Astrocyte of the spinal cord (primary cell): ENCODE measurements around the gene SLC1A1.

Experiments
- DNase-seq: peaks from one replicate; pipeline ENCODE4 v3.0.0; 2011; ENCODE audit warnings: low read depth, low spot score
- H3K4me3 ChIP-seq: 2 replicates; pipeline ENCODE4 v1.5.1; 2011; ENCODE audit warnings: low read depth, mild to moderate bottlenecking, low read length, moderate library complexity
- CTCF ChIP-seq: IDR thresholded peaks from 2 replicates; pipeline ENCODE4 v1.5.1; 2012; ENCODE audit warnings: low read depth, mild to moderate bottlenecking, low read length, inconsistent platforms
- in situ Hi-C: cut with HindIII; loops from 2 replicates; pipeline ENCODE4 v1.10.0; 2017; ENCODE audit warnings: low sequenced_read_pairs

SLC1A1 gene

DNA sequence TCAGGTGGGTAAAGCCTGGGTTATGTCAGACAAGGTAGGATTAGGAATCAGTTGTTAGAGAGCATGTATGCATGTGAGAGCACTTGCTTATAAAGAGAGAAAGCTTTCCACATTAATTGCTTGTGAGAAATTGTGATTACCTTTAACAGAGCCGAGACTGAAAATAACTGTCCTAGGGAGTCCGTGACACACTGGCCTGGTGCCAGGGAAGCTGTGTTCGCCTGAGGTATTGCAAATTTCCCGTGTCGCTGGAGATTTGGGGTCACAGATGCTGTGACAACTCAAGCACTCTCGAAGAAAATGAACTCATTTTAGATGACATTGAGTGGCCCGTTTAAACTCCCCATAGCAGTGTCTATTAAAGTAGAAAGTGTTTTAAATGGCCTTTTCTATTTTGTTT lies 9.6 kb downstream of the SLC1A1 start:
- in situ Hi-C loops: no loop called here
- no peak for DNase-seq
- no peak for TF ChIP-seq CTCF
- no peak overlapping the region for H3K4me3 ChIP-seq

GRCh38 chr9:4501147-4501507 lies 10.9 kb downstream of the SLC1A1 start:
- in situ Hi-C loops: no loop called here
- TF ChIP-seq CTCF: no peak
- H3K4me3 ChIP-seq: no peak overlapping the region
- DNase-seq: no peak

DNA sequence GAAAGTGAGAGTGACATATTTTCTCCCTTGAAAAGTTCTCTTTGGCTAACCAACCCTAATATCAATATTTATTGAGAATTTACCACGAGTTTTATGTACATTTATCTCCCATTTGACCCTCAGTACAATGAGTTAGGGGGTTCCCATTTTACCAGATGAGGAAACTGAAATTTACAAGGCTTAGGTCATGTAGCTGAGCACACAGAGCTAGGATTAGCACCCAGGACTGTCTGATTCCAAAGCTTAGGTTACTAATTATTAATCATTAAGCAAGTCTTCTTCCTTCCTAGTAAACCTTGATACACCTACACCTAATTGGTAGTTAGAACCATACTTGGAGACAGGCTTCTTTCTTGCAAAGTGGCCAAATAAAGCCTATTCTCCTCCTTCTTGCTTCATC lies 12.2 kb downstream of the SLC1A1 start:
- no peak for DNase-seq
- H3K4me3 ChIP-seq: no peak overlapping the region
- in situ Hi-C loops: no loop called here
- TF ChIP-seq CTCF: no peak

DNA sequence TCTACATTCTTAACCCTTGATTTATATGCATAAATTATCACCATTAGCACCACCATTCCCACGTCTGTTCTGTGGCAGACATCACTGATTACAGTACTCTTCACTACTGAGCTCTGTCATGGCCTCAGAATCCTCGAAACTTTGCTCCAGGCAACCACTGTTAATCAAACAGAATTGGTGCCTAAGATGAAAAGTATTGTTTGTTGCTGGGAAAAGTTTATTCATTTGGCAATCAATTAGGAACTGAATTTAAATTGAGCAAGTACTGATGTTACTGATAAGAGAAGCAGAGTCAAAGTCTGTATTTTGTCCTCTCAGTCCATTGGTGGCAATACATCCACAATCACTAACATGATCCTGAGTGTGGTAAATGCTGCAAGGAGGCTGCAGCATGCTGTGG lies 12.8 kb downstream of the SLC1A1 start:
- TF ChIP-seq CTCF: no peak
- in situ Hi-C loops: no loop called here
- no peak overlapping the region for H3K4me3 ChIP-seq
- no peak for DNase-seq

GRCh38 chr9:4504250-4504649 lies 14.0 kb downstream of the SLC1A1 start:
- in situ Hi-C loops: no loop called here
- no peak overlapping the region for H3K4me3 ChIP-seq
- no peak for DNase-seq
- no peak for TF ChIP-seq CTCF

- no peak for DNase-seq
- no peak overlapping the region for H3K4me3 ChIP-seq
- no peak for TF ChIP-seq CTCF
- in situ Hi-C loops: no loop called here
These were observed 16.2 kb downstream of the SLC1A1 start for GRCh38 chr9:4506490-4506889.

- H3K4me3 ChIP-seq: no peak overlapping the region
- TF ChIP-seq CTCF: no peak
- DNase-seq: no peak
- in situ Hi-C loops: no loop called here
These were observed 17.2 kb downstream of the SLC1A1 start for GRCh38 chr9:4507306-4508130.
